ENCODE data around the gene MNT.

The MNT gene

DNA sequence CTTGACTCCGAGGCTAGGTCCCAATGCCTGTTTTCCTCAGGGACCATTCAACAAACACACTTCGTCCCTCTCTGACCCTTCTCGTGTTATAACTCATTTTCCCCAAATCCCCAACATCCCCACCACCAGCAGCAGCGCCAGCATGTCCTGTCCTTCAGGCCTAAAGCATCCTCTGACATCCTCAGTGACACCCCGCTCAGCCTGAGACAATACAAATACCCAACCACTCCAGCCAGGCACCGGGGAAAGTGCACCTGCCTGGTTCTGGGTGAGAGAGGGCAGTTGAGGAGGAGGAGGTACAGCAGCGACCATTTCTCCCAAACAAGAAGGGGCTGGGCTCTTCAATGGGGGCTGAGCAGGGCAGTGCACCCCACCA is 4.7 kb downstream of the MNT start:
- DNase-seq (ENCODE audit: low read depth) = no peak

DNA sequence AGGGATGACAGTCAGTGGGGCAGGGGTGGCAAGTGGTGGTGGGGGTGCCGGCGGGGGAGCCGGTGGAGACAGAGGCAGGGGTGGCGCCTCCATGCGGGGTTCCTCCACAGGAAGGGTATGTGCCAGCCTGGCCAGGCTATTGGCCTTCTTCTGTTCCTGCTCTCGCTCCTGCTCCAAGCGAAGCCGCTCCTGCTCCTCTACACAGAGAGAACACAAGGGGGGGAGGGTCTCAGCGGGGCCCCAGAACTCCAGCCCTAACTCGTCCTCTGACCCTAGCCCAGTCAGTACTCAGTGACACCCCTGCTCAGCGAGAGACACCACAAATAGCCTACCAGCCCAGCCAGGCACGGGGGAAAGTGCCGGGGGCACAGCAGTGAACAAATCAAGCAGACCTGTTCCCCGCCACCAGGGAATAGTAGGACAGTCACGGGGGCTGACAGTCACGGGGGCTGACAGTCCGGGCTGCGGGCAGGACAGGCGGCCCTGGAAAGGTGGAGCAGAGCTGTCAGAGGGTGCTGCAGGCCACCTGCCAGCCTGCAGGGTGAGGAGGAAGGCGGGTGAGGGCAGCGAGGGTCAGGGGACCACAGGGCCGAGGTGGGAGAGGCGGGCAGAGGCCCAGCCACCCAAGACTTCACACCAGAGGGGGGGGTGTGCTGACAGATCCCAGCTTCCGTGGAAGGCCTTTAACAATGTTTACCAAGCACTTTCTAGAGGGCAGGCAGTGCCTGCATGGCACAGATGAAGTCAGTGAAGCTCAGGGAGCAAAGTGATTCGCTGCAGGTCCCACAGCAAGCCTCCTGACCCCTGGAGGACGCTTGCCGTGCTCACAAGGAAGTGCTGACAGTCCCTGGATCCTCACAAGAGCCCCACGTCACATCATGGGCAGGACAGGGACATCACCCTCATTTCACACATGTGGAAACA is 5.3 kb downstream of the MNT start:
- no peak for DNase-seq (ENCODE audit: low read depth)

DNA sequence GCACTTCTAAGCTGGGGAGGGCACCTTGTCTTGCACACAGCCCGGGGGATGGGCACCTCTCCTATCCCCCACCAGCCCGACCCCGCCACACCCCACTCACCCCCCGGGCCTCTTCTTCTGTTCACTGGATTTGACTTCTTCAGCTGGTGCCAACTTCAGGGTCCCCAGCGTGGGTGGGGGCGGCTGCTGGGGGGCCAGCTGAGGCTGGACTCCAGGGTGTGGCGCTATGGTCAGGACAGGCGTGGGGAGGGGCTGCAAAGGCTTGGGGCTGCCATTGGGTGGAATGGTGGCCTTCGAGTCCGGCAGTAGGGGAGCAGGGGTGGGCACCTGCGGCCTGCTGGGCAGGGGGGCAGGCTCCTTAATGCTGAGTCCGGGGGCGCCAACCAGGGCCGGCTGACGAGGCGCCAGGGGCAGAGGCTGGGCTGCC is 6.1 kb downstream of the MNT start:
- no peak for DNase-seq (ENCODE audit: low read depth)

DNA sequence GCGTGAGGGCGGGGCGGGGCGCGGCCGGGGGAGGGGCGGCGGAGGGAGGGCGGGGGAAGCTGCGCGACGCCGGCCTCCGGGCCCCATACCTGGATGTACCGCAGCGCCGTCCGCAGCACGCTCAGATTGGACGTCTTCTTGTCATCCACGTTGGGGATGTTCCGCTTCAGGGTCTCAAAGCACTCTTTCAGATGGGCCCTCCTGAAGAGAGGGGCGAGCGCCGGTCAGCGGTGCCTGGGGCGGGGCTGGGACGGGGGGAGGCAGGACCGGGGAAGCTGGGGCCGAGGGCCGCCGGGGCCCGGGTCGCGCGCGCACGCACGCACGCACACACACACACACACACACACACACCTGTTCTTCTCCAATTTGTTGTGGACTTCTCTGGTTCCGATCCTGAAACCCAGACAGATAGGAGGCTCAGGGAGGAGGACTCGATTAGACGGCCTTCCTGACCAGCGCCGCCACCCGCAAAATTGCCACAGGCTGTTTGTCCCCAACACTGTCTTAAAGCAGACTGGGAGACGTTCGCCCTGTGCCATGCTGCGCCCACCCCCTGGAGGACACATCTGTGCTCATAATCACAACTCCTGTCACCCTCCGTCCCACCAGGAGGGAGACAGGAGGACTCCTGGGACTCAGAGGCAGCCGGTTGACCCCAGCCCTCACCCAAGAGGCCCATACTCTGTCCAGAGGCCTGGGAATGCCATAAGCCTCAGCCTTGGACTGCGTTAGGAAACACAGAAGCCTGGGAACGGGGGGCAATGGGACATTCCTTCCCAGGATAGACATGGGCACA is 6.7 kb downstream of the MNT start:
- DNase-seq (ENCODE audit: low read depth) = no peak

DNA sequence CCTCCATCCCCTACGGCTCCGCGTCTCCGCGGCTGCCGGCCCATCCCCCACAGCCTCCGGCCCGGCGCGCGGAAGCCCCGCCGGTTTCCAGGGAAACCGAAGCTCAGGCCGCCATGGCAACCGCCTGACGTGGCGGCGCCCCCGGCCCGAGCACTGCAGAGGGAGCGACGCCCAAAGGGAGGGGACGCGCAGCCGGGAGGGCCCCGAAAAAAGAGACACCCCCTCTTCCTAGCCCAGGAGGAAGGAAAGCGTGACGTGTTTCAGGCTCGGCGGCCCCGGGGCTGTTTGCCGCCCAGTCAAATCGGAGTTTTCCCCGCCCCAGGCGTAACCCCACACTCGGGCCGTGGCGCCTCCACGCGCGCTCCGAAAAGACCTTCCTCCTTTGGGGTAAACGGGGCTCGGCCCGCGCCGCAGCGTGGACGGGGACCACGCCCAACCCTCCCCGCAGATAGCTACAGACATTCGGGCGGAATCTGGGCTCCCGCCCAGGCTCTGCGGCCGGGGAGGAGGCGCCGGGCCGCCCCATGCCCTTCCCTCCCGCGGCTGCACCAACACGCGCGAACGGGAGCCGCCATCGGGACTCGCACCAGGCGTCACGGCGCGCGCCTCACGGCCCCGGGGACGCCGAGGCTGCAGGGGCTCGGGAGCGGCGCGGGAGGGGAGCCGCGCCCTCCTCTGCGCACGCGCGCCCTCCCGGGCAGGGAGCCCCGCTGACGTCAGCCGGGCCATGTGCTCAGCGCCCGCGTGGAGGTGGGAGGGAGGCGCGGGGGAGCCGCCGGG is 7.5 kb downstream of the MNT start:
- DNase-seq (ENCODE audit: low read depth) = peak; percentile 90

DNA sequence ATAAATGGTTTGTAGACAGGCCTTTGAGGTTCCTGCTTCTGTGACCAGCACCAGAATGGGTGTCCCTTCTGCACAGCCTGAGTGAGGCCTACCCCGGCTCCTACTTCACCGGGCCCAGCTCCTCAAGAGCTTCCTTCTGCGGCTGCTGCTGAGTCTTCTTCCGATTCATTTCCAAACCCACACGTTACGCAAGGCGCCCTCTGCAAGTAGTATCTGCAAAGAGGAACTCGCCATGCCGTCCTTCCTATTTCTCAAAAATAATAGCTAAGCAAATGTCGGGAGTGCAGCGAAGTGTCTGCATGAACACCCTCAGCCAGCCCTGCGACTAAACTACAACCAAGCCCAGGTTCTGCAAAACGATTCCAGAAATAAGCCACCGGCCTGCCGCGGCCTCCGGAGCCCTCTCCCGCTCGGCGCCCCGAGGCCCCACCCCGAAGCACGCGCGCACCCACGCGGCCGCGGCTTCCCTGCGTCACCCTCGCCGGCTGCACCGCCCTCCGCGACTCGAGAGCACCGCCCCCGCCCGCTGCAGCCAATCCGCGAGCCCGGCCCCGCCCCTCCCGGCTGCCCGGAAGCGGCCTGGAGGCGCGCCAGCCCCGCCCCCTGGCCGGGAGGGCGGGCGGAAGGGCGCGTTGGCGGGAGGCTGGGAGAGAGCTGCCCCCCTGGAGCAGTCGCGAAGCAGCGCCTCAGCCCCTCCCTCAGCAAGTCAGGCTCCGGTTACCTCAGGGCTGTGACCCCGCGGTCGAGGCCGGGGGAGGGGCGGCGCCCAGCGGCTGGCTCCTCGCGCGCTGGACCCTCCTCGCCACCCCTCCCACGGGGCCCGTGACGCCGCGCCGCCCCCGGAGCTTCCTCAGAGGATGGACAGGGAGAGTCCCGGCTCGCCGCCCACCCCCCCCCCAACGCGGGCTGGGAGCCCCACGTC is 8.3 kb downstream of the MNT start:
- DNase-seq (ENCODE audit: low read depth) = peak; percentile 96

DNA sequence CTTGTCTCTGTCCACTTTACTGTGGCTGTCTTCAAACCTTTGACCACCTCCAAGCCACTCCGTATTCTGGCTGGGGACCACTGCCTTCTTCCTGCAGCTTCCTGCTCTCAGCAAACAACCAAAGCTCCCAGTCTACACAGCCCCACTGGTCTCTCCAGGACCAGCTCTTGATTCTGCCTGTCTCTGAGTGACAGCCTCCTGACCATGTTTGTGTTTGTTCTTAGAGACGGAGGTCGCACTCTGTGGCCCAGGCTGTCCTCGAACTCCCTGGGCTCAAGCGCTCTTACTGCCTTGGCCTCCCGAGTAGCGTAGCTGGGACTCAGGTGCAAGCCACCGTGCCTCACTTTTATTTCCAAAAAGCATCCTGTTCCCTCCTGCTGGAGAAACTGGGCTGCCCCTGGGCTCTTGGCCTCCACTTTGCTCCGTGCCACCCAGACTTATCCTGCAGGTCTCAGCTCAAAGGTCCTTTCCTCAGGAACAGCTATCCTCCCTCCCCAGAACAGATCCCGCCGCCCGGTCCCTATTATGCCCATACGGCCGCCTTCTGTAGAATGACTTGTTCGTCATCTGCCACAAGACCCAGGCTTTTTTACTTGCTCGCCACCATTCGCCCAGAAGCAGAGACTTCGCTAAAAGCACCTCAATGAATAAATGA is 9.1 kb downstream of the MNT start:
- no peak for DNase-seq (ENCODE audit: low read depth)

DNA sequence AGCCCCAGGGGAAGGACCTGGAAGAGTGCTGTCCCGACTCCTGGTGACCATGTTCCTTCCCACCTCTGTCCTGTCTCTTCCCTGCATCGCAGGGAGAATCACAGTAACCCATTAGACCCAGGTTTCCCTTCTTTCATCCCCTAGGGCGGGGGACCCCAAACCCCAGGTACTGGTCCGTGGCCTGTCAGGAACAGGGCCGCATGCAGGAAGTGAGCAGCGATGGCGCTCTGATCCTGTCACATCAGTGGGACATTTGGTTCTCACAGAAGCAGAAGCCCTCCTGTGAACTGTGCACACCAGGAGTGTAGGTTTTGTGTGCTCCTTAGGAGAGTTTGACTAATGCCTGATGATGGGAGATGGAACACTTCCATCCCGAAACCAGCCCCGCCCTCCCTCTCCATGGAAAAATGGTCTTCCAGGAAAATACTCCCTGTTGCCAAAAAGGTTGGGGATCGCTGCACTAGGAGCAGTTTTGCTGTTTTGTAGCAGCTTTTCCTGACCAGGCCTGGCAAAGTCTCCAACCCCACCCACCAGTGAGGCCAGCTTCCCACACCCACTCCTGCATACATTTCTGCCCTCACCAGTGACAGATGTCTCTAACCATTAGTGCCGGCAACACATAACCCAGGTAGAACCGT is 10.5 kb downstream of the MNT start:
- DNase-seq (ENCODE audit: low read depth) = no peak

DNA sequence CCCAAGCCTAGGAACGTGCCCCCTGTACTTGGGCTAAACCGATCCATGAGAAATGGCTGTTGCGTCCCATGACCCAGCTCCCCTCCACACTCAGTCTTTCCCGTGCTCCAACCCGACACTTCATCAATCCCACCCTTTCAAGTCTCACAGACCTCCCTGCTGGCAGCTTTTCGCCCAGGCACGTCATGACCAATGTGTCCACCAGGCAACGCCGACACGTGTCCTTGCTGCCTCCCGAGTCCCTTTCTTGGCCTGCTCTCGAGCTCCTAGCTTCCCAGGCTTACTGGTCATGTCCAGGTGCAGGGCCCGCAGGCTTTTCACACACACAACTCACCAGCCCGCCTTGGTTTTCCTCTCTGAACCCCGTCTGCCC is 12.2 kb downstream of the MNT start:
- no peak for DNase-seq (ENCODE audit: low read depth)

DNA sequence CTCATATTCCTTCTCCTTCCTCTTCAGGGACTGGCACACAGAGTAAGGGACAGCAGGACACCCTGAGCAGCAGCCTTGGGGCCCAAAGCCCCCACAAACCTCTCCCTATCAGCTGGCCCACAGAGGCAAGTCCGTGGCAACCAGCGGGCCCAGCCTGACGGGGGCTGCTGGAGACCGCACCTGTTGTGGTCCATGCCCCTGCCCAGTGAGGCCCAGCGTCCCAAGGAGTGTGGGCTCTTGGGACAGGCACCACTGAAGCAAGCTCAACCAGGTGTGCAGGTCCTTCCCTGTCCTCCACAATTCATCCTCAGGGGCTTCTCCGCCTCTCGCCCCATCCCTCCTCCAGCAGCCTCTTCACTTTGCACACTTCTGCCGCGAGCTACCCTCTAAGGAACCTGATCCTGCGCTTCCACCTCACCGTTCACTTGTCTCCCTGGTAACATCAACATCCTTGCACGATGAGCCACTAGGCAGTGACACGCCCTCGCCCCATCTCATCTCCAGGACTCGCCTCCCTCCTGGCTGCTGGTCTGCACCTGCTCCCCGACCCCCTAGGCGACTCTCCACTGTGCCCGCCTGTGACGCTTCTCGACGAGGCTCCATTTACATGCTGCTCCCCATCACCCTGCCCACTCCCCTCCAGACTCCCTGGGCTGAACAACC is 12.7 kb downstream of the MNT start:
- no peak for DNase-seq (ENCODE audit: low read depth)

DNA sequence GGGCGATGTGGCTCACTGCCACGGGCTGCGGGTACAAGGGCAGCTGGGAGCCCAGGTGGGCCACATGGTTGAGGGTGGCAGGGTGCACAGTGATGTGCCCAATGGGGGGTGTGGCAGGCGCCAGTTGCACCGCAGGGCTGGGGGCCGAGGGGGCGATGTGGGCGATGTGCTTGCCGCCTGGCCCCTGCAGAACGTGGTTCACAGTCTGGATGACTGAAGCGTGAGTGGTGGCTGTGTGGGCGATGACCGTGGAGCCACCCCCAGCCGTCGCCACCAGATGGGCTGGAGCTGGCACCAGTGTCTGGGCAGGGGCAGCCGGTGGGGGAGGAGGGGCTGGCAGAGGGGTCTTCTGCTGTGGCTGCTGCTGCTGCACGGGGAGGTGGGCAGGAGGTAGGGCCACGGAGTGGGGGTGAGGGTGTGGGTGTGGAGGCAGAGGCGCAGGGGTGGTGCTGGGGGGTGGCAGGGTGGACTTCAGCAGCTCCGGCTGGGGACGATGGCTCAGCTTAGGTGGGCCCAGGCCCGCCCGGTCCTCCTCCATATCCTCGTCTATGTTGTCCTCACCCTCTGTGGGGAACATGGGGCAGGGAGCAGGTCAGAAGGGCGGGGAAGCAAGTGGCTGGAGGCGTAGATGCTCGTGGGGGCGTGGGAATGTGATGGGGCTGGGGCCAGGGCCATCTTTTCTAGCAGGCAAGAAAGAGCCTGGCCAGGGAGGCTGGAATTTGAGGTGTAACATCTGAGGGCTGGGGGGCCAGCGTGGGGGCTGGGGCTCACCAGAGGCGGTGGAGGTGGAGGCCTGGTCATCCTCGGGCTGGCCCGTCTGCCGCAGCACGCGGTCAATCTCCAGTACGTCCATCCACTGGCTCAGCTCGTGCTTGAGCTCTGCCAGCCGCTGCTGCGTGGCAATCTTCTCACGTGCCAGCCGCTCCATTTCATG is 13.5 kb downstream of the MNT start:
- no peak for DNase-seq (ENCODE audit: low read depth)

DNA sequence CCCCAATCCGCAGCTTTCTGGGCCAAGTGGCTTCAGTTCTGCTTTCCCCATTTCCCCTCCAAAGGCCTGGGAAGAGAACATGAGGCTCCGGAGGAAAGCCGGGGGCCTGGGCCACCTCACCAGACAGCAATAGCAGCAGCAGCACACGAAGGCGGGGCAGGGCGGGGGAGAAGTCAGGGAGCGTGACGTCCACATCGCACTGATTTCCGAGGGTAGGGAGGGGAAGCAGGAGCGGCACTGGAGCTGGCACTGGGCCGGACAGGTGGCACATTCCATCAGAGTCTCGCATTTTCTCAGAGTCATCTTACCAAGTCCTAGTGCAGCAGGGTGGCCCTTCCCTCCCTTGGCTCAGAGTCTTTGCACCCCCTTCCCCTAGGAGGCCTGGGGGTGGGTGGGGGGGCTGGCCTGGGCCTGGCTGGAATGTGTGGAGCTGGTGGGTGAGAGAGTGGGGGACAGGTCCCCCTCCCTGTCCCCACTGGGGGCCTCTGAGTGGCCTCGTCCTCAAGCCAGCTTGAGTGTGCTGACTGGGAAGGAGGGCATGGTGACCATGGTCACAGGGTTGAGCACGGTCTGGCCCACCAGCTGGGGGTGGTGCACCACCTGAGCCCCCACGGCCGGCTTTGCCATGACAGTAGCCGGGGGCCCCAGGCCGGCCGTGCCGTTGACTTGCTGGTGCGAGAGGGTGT is 14.3 kb downstream of the MNT start:
- DNase-seq (ENCODE audit: low read depth) = no peak

DNA sequence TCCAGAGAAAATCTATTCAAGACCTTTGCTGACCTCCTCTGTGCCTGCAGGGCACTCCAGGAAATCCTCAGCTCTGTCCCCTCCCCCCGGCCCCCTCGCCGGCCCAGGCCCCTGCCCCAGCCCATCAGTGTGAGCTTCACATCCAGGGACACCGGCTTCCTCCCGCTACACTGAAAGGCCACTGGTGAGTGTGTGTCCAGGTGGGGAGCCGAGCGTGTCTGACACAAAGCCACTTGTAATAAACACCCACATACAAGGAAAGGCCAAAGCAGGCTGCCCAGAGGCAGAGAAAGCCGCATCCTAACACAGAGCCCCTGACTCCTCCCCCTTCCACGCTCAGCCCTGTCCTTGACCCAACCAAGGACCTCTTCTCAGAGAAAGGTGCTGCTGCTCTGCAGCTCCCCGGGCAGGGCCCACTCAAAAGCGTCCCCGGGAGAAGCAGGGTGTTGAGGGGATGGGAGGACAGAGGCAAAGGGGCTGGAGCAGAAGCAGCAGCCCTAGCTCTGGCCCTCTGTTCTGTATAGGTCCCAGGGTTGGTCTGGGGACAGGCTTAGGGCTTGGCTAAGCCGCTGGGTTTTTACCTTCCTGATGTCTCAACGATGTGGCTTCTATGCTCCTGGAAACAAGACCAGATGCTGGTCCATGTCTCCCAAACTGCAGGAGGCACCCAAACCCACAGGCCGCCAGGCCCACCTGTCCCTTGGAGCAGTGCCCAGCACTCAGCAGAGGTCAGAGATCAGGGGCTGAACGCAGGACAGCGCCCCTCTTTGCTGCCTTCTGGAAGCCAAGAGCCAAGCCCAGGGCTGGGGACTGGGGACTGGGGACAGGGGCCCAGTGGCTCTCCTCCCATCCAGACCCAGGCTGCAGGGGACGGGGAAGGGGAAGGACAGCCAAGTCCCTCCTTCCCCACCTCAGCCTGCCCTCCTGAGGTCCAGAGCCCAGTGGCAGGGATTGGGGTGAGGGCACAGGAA is 15.3 kb downstream of the MNT start:
- no peak for DNase-seq (ENCODE audit: low read depth)

DNA sequence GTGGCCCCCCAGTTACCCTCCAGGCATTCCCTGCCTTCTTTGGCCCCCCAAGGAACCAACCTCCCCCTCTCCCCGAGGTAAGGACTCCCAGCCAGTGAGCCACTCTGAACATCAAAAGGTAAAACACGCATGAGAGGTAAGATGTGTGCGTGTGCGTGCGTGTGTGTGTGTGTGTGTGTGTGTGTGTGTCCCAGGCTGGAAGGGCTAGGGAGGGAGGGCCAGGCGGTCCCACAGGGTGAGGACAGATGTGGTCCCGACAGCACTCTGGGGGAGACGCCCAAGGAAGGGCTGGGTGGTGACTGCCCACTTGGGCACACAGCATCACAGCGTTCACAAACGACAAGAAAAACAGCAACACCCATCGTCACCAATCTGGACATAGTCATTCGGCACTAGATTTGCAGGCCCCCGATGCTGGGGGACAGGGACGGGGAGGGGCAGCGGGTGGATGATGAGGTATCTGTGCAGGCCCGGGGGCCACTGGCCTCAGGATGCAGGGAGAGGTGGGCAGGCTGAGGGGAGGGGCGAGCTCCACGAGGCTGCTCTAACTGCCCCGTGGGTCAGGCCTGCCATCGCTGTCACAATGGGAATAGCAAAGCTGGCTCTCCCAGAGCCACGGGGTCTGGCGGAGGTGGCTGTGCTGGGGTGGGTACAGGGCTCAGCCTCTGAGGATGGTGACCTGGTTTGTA is 16.3 kb downstream of the MNT start:
- no peak for DNase-seq (ENCODE audit: low read depth)

DNA sequence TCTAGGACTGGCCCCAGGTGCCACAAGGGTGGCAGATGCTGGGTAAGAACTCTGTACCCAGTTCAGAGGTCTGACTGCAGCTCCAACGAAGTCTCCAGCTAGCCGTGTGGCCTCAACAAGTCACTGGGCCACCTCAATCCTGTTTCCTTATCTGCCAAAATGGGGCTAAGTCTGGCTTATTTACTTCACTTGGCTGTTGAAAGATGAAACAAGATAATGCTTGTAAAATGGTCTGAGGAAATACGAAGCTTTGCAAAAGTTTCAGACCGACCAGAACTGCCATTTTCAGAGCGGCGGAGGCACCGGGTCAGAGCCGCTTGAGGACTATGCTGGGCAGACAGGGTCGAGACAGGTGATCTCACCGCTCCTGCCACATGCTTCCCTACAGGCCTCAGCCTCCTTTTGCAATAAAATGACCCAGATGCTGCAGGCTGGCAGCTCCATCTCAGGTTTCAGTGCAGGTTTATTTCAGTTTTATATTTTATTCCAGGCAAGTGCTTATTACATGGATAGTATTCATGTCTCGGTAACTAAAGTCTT is 17.2 kb downstream of the MNT start:
- DNase-seq (ENCODE audit: low read depth) = no peak

All from T follicular helper cell (primary cell).